Measurements from ENCODE around the gene PHAX. TPM values are rescaled to one million over a fixed set of nuclear protein-coding genes. Genes with fewer than 3 reads are reported as not detected.
"Not testable (repeated sequence)": the region's sequence is repeated elsewhere in the genome, so short reads cannot be mapped to it uniquely, and the experiment has no call there.

Gene PHAX
- total RNA-seq, 4 donors from 2014 or later, result 21.8 to 55.2 (median 30.2) TPM

DNA sequence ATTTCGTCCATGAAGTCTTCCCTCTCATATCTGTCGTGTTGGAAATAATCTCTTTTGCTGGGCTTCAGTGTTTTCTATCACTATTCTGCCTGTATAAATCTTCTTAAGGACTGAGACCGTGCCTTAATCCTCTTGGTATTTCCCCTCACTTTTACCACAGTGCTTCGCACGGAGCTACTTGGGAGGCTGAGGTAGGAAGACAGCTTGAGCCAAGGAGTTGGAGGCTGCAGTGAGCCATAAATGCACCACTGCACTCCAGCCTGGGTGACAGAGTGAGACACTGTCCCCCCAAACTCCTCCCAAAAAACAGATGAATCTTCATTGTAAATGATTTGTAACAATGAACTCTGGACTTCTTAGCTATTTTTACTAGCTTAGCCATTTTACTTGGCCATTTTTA lies 57.8 kb downstream of the PHAX start:
- no peak for DNase-seq (ENCODE audit: low spot score in 2 of 2)
- no peak overlapping the region for H3K4me3 ChIP-seq
- no peaks in the 10 kb centered on the region for H3K4me1 ChIP-seq
- no peaks in the 10 kb centered on the region for H3K36me3 ChIP-seq
- TF ChIP-seq, protein P1, sequence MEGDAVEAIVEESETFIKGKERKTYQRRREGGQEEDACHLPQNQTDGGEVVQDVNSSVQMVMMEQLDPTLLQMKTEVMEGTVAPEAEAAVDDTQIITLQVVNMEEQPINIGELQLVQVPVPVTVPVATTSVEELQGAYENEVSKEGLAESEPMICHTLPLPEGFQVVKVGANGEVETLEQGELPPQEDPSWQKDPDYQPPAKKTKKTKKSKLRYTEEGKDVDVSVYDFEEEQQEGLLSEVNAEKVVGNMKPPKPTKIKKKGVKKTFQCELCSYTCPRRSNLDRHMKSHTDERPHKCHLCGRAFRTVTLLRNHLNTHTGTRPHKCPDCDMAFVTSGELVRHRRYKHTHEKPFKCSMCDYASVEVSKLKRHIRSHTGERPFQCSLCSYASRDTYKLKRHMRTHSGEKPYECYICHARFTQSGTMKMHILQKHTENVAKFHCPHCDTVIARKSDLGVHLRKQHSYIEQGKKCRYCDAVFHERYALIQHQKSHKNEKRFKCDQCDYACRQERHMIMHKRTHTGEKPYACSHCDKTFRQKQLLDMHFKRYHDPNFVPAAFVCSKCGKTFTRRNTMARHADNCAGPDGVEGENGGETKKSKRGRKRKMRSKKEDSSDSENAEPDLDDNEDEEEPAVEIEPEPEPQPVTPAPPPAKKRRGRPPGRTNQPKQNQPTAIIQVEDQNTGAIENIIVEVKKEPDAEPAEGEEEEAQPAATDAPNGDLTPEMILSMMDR (IDR thresholded peaks at IDR 0.05), result no peak
- TF ChIP-seq POLR2AphosphoS5 (IDR thresholded peaks at IDR 0.05) (no peak), POLR2A (IDR thresholded peaks at IDR 0.05) (no peak), EP300 (IDR thresholded peaks at IDR 0.05) (no peak)
- H3K9me3 ChIP-seq, result no peaks in the 10 kb centered on the region
- H3K27me3 ChIP-seq, result no peaks in the 10 kb centered on the region
- no peak overlapping the region for H3K27ac ChIP-seq
- 88% methylated on average over 5 of the region's 5 CpGs for WGBS

DNA sequence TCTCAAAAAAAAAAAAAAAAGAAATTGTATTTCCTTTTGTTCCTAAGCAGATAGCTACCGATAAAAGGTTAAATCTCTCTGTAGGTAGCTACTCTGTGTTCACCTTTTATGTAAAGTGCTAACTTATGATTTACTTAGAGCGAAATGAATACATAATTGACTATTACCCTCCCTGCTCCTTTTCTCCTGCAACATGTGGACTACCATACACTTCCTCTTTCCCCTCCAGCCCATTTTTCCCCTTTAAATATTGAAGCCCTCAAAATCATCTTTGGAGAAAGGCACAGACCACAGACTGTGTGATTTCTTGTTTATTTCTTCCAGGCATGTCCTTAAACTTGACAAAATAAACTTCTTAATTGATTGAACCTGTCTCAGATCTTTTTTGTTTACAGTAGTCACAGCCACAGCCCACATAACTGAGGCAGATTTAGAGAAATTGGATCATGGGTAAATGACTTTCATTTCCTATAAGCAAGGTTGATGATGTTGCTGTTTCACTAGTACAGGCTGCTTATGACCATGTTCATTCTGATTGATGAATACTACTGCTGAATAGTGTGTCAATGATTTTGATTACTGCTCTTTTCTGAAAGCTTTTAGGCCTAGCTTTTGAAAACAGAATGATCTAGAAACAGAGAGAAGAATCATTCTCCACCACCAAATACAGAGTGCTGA lies 59.2 kb downstream of the PHAX start:
- TF ChIP-seq, protein P1 (IDR thresholded peaks at IDR 0.05), result no peak
- TF ChIP-seq POLR2A (IDR thresholded peaks at IDR 0.05), result no peak
- no peak for TF ChIP-seq EP300 (IDR thresholded peaks at IDR 0.05)
- no peak for TF ChIP-seq POLR2AphosphoS5 (IDR thresholded peaks at IDR 0.05)
- Histone ChIP-seq H3K9me3 (no peaks in the 10 kb centered on the region), H3K4me3 (no peak overlapping the region), H3K36me3 (no peaks in the 10 kb centered on the region), H3K4me1 (no peaks in the 10 kb centered on the region), H3K27me3 (no peaks in the 10 kb centered on the region), H3K27ac (no peak overlapping the region)
- 96% methylated on average over 2 of the region's 2 CpGs for WGBS
- no peak for DNase-seq (ENCODE audit: low spot score in 2 of 2)

GRCh38 chr5:126664586-126664985 lies 63.8 kb downstream of the PHAX start:
- Histone ChIP-seq H3K4me1 (no peaks in the 10 kb centered on the region), H3K36me3 (no peaks in the 10 kb centered on the region), H3K27ac (no peak overlapping the region), H3K4me3 (no peak overlapping the region), H3K27me3 (no peaks in the 10 kb centered on the region), H3K9me3 (no peaks in the 10 kb centered on the region)
- WGBS, result 88% methylated on average over 2 of the region's 2 CpGs
- DNase-seq (ENCODE audit: low spot score in 2 of 2), result no peak
- TF ChIP-seq EP300 (IDR thresholded peaks at IDR 0.05) (no peak), POLR2AphosphoS5 (IDR thresholded peaks at IDR 0.05) (no peak)

GRCh38 chr5:126670109-126670508 lies 69.4 kb downstream of the PHAX start:
- not testable (repeated sequence) for DNase-seq (ENCODE audit: low spot score in 2 of 2); H3K4me3 ChIP-seq; H3K27me3 ChIP-seq; H3K4me1 ChIP-seq; H3K36me3 ChIP-seq; H3K27ac ChIP-seq; H3K9me3 ChIP-seq
- WGBS, result 86% methylated on average over 1 of the region's 1 CpG

DNA sequence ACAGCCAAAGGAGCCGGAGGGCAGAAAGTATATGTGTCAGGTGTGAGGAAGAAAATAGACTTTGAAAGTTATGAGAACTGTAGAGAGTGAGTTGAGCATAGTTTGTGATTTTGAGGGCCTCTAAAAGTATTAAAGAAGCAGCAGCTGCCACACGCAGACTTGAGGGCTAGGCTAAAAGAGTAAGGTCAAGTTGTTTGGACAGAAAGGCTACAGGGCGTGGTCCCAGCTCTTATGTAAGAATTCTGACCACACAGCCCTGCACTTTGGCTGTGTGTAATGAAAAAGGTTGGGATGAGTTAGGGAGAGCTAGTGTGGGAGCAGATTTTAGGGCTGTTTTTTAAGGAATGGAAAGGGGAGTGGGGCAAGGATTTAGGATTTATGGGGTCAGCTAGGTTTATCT lies 70.9 kb downstream of the PHAX start:
- WGBS, result 84% methylated on average over 3 of the region's 3 CpGs
- not testable (repeated sequence) for H3K36me3 ChIP-seq; H3K27ac ChIP-seq; H3K9me3 ChIP-seq; DNase-seq (ENCODE audit: low spot score in 2 of 2); H3K4me3 ChIP-seq; H3K4me1 ChIP-seq; H3K27me3 ChIP-seq

GRCh38 chr5:126673477-126673876 lies 72.7 kb downstream of the PHAX start:
- Histone ChIP-seq H3K36me3 (no peaks in the 10 kb centered on the region), H3K4me1 (no peaks in the 10 kb centered on the region), H3K27ac (no peak overlapping the region), H3K4me3 (no peak overlapping the region), H3K9me3 (no peaks in the 10 kb centered on the region), H3K27me3 (no peaks in the 10 kb centered on the region)
- TF ChIP-seq POLR2A (IDR thresholded peaks at IDR 0.05) (no peak), POLR2AphosphoS5 (IDR thresholded peaks at IDR 0.05) (no peak), EP300 (IDR thresholded peaks at IDR 0.05) (no peak)
- TF ChIP-seq, protein P1 (IDR thresholded peaks at IDR 0.05), result no peak
- DNase-seq (ENCODE audit: low spot score in 2 of 2), result no peak
- WGBS, result 73% methylated on average over 11 of the region's 11 CpGs

DNA sequence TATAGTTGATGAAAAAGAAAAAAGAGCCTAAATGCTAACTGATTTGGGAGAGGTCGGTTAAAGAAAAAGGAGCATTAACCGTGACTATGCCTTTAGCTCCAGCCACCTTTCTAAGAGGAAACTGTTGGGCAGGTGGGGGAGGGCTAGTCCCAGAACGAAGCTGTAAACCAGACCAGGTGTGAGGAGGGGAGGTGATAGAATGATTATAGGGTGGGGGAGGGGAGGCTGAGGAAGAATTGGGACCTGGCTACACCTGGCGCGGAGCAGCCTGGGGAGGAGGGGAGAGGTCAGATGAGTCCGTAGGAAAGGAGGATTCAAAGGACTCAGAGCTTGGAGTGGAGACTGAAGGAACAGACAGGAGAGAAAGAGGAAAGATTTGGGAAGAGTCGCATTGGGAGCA lies 73.4 kb downstream of the PHAX start:
- Histone ChIP-seq H3K36me3 (no peaks in the 10 kb centered on the region), H3K9me3 (no peaks in the 10 kb centered on the region), H3K4me1 (no peaks in the 10 kb centered on the region), H3K27ac (no peak overlapping the region), H3K27me3 (no peaks in the 10 kb centered on the region), H3K4me3 (no peak overlapping the region)
- TF ChIP-seq, protein P1 (IDR thresholded peaks at IDR 0.05), result no peak
- no peak for TF ChIP-seq EP300 (IDR thresholded peaks at IDR 0.05)
- no peak for TF ChIP-seq POLR2A (IDR thresholded peaks at IDR 0.05)
- TF ChIP-seq POLR2AphosphoS5 (IDR thresholded peaks at IDR 0.05), result no peak
- no peak for DNase-seq (ENCODE audit: low spot score in 2 of 2)
- WGBS, result 69% methylated on average over 7 of the region's 7 CpGs

Data from suprapubic skin (tissue), 4 donors.